Suppressor macrophage (primary cell): ENCODE results near the gene CAP1.

Experiments used
- DNase-seq, 4 experiments: peaks; one replicate each; pipeline ENCODE4 v3.0.0-alpha.2; 2020 to 2022

The CAP1 gene

GRCh38 chr1:40058453-40059337 is 18.2 kb downstream of the CAP1 start:
- DNase-seq, result no peak

GRCh38 chr1:40059338-40059959 is 18.9 kb downstream of the CAP1 start:
- DNase-seq, result peak; percentile 28 to 86 (median 55)

GRCh38 chr1:40059960-40060750 is 19.6 kb downstream of the CAP1 start:
- DNase-seq, result peak; percentile 33 to 74 (median 62)

DNA sequence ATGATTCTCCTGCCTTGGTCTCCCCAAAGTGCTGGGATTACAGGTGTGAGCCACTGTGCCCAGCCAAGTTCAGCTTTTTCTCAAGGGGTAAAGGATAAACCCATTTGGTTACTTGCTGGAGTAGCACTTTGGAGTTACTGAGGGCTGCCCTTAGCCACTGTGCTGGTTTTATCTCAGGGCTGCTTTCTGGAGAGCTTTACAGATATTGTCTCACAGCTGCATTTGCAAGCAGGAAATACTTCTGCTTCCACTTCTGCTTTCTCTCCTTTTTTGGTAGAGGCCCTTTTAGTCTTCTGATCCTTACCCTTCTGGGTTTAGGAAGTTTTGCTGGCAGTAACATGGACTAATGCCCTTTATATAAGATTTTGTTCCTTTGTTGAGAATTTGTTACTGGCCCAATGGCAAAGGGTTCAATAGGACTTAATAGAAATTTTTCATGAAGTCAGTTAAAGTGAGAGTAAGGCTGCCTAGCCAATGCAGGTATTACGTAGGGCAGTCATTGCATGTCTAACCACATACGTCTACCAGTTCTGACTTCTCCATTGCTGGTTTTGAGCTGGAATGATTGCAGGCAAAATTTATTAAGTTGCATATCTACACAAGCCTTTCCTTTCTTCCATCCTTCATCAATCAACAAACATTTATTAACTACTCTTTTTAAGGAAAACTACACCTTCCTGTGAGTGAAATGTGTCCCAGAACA is 24.4 kb downstream of the CAP1 start:
- peak; percentile 59 to 85 (median 77) for DNase-seq

DNA sequence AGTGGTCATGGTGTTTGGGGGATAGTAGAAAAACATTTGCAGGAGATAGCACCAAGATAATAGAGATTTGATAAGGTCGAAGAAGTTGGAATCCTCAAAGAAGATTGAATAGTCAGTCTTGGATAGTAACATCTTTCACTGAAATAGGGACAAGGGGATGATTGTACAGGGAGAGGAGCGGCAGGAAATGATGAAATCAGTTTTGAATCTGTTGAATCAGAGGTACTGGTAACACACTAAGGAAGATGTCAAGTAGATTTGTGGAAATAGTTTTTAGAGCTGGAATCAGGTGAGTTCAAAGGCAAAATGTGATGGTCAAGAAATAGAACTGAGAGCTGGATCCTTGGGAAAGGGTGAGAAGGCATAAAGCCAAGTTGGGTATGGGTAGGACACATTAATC is 26.5 kb downstream of the CAP1 start:
- no peak for DNase-seq

- peak in 1 of 4 experiments; percentile 25 for DNase-seq
Observed at GRCh38 chr1:40067851-40068250, 27.3 kb downstream of the CAP1 start.

- no peak for DNase-seq
Observed at GRCh38 chr1:40072142-40072541, 31.6 kb downstream of the CAP1 start.

DNA sequence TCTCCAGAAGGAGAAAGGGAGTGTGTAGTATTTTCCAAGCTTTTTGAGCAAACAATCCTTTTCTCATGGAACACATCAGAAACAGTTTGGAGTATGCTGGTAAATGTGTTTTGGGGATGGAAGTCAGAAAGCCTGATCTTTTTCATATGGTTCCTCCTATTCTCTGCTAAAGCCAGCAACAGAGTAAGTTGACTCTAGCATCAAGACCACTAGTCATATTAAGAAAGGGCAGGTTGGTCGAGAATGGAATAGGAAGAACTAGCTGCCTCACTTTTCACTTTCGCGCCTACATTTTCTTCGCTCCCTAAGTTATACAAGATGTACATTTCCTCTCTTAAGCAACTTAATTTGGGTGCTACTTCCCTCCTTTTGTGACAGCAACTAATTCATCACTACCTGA is 32.5 kb downstream of the CAP1 start:
- DNase-seq, result no peak

DNA sequence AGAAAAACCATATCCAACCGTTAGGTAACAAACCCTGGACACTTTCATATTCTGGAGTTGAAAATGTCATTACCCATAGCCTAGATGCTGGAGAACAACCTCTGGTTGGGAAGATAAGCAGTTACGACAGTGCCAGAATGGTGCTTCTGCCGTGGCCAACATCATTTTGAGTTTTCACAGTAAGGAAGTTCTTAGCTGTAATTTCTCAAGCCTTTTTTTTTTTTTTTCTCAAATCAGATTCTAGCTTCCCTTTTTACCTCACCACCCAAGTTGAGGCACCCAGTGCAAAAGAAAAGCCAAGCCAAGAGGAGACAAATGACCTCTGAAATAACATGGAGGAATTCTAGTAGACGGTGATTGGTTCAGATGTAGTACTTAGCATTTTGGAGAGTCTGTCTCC is 34.7 kb downstream of the CAP1 start:
- DNase-seq, result peak; percentile 52 to 78 (median 68)

DNA sequence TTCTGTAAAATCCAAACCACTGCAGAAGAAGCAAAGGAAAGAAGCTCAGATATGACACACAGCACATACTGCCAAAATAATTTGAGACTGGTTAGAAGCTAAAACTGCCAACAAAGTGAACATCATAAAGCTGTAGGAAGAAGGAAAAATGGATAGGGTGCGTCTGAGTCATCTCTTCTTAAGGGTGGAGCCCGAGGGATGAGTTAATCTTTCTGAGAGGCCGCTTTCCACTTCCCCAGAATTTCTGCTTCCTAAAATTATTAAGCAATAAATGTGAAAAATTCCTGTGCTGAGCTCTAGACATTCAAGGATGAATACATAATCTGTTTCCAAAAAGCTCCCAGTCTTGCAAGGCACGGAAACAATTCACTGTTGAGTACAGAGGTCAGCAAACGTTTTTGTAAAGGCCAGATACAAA is 36.4 kb downstream of the CAP1 start:
- peak; percentile 77 to 91 (median 84) for DNase-seq

DNA sequence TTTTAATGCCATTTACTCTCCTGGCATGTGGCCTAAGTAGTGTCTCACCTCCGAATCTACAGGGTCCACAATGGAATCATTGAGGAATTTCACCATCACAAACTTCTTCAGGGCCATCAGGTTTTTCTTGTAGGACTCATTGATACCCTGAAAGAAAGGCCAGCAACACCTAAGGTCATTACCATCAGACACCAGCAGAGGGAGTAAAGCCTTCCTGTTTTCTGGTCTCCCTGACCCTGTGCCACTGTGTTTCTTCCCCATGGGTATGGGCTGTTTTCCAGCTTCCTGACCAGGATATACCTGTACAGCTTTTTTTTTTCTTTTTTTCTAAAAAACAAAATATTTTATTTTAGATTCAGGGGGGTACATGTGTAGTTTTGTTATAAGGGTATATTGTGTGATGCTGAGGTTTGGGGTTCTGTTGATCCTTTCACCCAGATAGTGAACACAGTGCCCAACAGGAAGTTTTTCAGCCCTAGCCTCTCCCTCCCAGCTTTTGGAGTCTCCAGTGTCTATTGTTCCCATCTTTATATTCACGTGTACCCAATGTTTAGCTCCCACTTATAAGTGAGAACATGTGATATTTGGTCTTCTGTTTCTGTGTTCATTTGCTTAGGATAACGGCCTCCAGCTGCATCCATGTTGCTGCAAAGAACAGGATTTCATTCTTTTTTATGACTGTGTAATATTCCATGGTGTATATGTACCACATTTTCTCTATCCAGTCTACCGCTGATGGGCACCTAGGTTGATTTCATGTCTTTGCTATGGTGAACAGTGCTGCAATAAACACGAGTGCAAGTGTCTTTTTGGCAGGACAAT is 38.2 kb downstream of the CAP1 start:
- DNase-seq, result peak; percentile 69 to 79 (median 78)

- peak; percentile 40 to 72 (median 56) for DNase-seq
Observed at GRCh38 chr1:40079774-40080400, 39.4 kb downstream of the CAP1 start.

GRCh38 chr1:40081871-40082270 is 41.3 kb downstream of the CAP1 start:
- DNase-seq, result peak in 3 of 4 experiments; percentile 43 to 54 (median 47)

DNA sequence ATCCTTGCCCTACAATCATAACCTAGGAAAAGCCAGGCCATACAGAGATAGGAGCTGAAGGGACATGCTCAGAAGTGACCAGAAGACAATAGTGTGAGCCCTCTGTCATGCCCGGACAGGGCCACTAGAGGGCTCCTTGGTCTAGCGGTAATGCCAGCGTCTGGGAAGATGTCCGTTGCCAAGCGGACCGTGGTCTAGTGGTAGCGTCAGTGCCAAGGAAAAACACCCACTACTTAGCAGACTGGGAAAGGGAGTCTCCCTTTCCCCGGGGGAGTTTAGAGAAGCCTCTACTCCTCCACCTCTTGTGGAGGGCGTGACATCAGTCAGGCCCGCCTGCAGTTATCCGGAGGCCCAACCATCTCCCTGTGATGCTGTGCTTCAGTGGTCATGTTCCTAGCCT is 44.2 kb downstream of the CAP1 start:
- DNase-seq, result peak; percentile 64 to 77 (median 68)

DNA sequence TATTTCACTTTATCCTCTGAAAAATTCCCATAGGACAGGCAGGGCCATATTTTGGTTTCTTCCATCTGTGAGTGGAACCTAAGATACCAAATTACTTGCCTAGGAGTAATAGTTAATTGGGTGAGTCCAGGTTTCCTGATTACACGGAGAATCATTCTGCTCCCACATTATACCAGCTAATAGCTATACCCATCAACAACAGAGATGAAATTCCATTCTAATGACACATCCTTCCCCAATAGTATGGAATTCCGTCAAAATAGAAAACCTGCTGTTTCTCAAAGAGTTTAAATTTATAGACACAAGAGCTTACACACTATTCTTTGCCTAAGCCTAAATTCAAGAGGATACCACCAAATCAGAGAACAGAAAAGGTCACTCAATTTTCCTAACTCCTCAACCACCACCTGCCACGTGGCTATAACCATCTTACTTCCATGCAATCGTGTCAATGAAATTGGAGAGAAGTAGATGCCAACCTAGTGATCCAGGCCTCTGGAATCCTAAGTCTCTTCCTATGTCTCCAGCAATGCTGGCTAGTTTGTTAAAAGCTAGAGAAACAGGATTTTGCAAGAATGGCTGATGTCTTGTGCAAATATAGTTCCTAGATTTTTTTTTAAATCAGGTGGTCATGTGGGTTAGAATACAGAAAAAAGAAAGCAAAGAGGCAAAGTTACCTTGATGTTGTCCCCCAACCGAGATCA is 50.3 kb downstream of the CAP1 start:
- DNase-seq, result peak in 1 of 4 experiments; percentile 25

DNA sequence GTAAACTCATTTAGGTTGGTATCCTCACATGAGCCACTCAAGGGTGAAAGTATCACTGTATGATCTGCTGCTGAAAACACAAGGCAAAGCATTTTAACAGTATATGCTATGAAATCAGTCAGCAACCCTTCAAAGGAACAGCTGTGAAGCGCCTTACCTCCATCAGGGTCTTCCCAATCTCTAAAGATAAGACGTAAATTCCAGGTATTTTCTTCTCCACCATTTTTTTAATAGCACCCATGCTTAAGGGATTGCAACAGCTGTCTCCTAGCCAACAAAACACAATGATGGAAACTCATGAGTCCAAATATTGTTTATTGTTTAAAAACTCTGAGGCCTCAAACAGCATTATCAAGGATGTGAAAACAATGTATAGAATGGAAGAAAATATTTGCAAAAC is 51.7 kb downstream of the CAP1 start:
- DNase-seq, result no peak

DNA sequence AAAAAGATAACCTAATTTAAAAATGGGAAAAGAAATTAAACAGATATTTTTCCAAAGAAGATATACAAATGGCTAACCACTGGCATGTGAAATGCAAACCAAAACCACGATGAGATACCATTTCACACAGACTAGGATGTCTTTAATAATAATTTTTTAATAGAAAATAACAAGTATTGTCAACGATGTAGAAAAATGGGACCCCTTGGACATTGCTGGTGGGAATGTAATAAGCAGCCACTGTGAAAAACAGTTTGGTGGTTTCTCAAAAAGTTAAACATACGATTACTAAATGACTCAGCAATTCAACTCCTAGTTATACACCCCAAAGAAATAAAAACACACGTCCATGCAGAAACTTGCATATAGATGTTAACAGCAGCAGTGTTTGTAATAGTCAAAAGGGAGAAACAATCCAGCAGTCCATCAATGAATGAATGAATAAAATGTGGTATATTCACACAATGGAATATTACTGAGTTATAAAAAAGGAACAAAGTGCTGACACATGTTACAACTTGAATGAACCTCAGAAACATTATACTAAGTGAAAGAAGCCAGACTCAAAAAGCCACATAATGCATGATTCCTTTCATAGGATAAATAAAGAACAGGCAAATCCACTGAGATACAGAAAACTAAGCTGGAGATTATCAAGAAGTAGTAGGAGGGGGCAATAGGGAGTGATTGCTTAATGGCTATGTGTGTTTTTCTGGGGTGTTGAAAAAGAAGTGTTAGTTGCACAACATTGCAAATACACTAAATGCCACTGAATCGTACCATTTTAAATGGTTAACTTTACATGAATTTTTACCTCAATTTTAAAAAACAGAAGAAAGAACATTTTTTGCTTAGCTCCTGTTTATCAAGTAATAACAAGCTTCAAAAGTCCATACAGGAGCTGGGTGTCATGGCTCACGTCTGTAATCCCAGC is 52.4 kb downstream of the CAP1 start:
- peak in 3 of 4 experiments; percentile 34 to 63 (median 59) for DNase-seq

- peak; percentile 61 to 88 (median 74) for DNase-seq
Observed at GRCh38 chr1:40094466-40095110, 54.1 kb downstream of the CAP1 start.

- DNase-seq, result peak; percentile 34 to 65 (median 54)
Observed at GRCh38 chr1:40095806-40096205, 55.3 kb downstream of the CAP1 start.
